DOHH2 (cell line): ENCODE data around the gene CTNS.

Experiments used
- H3F3A ChIP-seq: fragments of 200-600 bp; sonication (generic), shearing (Covaris generic); 2 replicates; pipeline ENCODE4 v1.6.0; 2016; ENCODE audit warnings: antibody characterized with exemption, mild to moderate bottlenecking; ENCODE audit not compliant: control insufficient read depth, insufficient read depth
- H3K27ac ChIP-seq: fragments of 200-600 bp; sonication (generic); 2 replicates; pipeline ENCODE4 v1.5.1; 2014; ENCODE audit warnings: low read depth, mild to moderate bottlenecking, low read length, moderate library complexity
- H3K27me3 ChIP-seq: fragments of 200-600 bp; sonication (generic); 2 replicates; pipeline ENCODE4 v1.6.1; 2014; ENCODE audit warnings: mild to moderate bottlenecking, low read length, mixed read lengths; ENCODE audit not compliant: control insufficient read depth
- H3K36me3 ChIP-seq: fragments of 200-600 bp; sonication (generic); 2 replicates; pipeline ENCODE4 v1.6.1; 2014; ENCODE audit warnings: mild to moderate bottlenecking, low read length, moderate library complexity, mixed read lengths; ENCODE audit not compliant: control insufficient read depth
- H3K4me1 ChIP-seq: fragments of 200-600 bp; sonication (generic); 2 replicates; pipeline ENCODE4 v1.6.1; 2014; ENCODE audit warnings: mild to moderate bottlenecking, low read length, mixed read lengths; ENCODE audit not compliant: control insufficient read depth
- H3K4me2 ChIP-seq: fragments of 200-600 bp; sonication (generic); 2 replicates; pipeline ENCODE4 v1.6.0; 2014; ENCODE audit warnings: mild to moderate bottlenecking, low read length, moderate library complexity
- H3K4me3 ChIP-seq: fragments of 200-600 bp; sonication (generic); 2 replicates; pipeline ENCODE4 v1.5.1; 2014; ENCODE audit warnings: mild to moderate bottlenecking, low read length, mixed read lengths
- H3K79me2 ChIP-seq: fragments of 200-600 bp; sonication (generic); 2 replicates; pipeline ENCODE4 v1.6.1; 2014; ENCODE audit warnings: mild to moderate bottlenecking, low read length, mixed read lengths; ENCODE audit not compliant: control insufficient read depth
- H3K9me2 ChIP-seq: fragments of 200-600 bp; sonication (generic); replicated peaks from 2 replicates; pipeline ENCODE4 v1.6.1; 2014; ENCODE audit warnings: mild to moderate bottlenecking, low read length, mixed read lengths; ENCODE audit not compliant: control insufficient read depth
- H3K9me3 ChIP-seq: fragments of 200-600 bp; sonication (generic); 2 replicates; pipeline ENCODE4 v1.6.1; 2014; ENCODE audit warnings: antibody characterized with exemption, low read length, mixed read lengths; ENCODE audit not compliant: control insufficient read depth, insufficient read depth
- H4K20me1 ChIP-seq: fragments of 200-600 bp; sonication (generic); 2 replicates; pipeline ENCODE4 v1.6.0; 2014; ENCODE audit warnings: low read depth, mild to moderate bottlenecking, antibody characterized with exemption, low read length, moderate library complexity; ENCODE audit not compliant: control insufficient read depth, insufficient read depth
- EZH2phosphoT487 ChIP-seq: fragments of 200-600 bp; sonication (generic); IDR thresholded peaks from 2 replicates; pipeline ENCODE4 v1.6.1; 2017; ENCODE audit warnings: borderline replicate concordance, mild to moderate bottlenecking, antibody characterized with exemption, low read length, moderate library complexity, mixed read lengths
- TF ChIP-seq, protein P1 (sequence below): fragments of 200-600 bp; sonication (generic); IDR thresholded peaks from one replicate; pipeline ENCODE4 v1.5.1; 2014; ENCODE audit warnings: antibody characterized with exemption, mild to moderate bottlenecking, low read depth, low read length; ENCODE audit not compliant: poor library complexity, severe bottlenecking

CTNS gene

DNA sequence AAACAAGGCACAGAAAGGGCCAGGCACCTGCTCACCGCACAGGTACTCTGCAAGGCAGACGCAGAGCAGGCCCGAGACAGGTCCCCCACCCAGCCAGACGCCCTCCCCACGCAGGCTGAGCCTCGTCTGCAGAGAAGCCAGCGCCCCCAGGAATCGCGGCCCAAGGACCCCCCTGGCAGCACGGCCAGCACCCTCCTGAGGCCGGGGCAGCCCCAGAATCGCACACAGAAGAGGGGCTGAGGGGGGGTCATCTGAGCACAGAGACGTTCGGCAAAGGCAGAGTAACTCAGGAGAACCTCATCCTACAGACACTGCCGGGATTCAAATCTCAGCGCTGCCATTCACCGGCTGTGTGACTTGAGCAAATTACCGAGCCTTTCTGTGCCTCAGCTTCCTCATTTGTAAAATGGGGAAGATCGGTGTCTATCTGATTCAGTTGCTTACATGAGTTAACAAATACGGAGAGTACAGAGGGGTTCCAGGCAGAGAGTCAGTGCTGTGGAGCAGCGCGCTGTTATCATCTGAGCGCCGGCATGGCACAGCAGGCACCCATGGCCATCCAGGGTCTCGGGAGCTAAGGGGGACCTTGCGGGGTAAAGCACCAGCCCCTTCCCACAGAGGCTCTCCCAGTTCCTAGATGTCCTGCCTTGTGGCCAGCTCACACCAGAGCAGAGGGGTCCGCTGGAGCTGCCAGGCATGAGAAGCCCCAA, 42.4 kb downstream of the CTNS start:
- no peak overlapping the region for H3K27ac ChIP-seq
- peaks cover 13% of the 10 kb centered on the region for H3K4me1 ChIP-seq
- no peaks in the 10 kb centered on the region; the same call in 1 of the 2 replicates for H4K20me1 ChIP-seq
- no peaks in the 10 kb centered on the region for H3K27me3 ChIP-seq
- no peaks in the 10 kb centered on the region for H3K9me3 ChIP-seq
- H3K36me3 ChIP-seq, result peaks cover 57% of the 10 kb centered on the region
- TF ChIP-seq, protein P1, sequence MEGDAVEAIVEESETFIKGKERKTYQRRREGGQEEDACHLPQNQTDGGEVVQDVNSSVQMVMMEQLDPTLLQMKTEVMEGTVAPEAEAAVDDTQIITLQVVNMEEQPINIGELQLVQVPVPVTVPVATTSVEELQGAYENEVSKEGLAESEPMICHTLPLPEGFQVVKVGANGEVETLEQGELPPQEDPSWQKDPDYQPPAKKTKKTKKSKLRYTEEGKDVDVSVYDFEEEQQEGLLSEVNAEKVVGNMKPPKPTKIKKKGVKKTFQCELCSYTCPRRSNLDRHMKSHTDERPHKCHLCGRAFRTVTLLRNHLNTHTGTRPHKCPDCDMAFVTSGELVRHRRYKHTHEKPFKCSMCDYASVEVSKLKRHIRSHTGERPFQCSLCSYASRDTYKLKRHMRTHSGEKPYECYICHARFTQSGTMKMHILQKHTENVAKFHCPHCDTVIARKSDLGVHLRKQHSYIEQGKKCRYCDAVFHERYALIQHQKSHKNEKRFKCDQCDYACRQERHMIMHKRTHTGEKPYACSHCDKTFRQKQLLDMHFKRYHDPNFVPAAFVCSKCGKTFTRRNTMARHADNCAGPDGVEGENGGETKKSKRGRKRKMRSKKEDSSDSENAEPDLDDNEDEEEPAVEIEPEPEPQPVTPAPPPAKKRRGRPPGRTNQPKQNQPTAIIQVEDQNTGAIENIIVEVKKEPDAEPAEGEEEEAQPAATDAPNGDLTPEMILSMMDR, result no peak
- TF ChIP-seq EZH2phosphoT487, result no peak
- H3K79me2 ChIP-seq, result peaks cover 7% of the 10 kb centered on the region
- no peak overlapping the region for H3K4me3 ChIP-seq
- no peaks in the 10 kb centered on the region for H3K9me2 ChIP-seq
- H3F3A ChIP-seq, result peaks cover 3% of the 10 kb centered on the region; the same call in 1 of the 2 replicates
- no peak overlapping the region for H3K4me2 ChIP-seq

DNA sequence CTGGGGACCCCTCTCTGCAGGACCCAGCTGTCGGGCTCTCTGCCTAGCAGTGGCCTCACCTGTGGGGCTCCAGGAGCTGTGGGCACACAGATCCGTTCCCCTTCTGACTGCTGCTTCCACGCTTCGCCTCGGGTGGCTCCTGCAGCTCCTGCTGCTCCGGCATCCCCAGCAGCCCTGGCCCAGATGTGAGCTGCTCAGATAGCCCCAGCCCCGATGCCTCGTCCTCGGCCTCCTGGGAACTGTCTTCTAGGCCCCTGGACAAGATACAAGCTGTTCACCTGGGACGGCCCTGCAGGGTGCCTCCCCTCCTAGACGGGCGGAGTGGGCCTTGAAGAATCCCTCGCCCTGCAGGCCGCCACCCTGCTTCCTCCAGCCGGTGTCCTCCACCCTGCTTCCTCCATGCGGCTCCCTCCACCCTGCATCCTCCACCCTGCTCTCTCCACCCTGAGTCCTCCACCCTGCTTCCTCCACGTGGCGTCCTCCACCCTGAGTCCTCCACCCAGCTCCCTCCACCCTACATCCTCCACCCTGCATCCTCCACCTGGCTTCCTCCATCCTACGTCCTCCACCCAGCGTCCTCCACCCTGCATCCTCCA, 43.1 kb downstream of the CTNS start:
- Histone ChIP-seq H3K9me2 (no peaks in the 10 kb centered on the region), H3K4me1 (peaks cover 19% of the 10 kb centered on the region), H4K20me1 (no peaks in the 10 kb centered on the region; the same call in 1 of the 2 replicates), H3F3A (peaks cover 9% of the 10 kb centered on the region; the same call in 1 of the 2 replicates), H3K79me2 (peaks cover 7% of the 10 kb centered on the region), H3K36me3 (peaks cover 63% of the 10 kb centered on the region), H3K4me2 (no peak overlapping the region), H3K9me3 (no peaks in the 10 kb centered on the region), H3K27me3 (no peaks in the 10 kb centered on the region), H3K27ac (no peak overlapping the region), H3K4me3 (no peak overlapping the region)
- TF ChIP-seq, protein P1, result no peak
- no peak for TF ChIP-seq EZH2phosphoT487

DNA sequence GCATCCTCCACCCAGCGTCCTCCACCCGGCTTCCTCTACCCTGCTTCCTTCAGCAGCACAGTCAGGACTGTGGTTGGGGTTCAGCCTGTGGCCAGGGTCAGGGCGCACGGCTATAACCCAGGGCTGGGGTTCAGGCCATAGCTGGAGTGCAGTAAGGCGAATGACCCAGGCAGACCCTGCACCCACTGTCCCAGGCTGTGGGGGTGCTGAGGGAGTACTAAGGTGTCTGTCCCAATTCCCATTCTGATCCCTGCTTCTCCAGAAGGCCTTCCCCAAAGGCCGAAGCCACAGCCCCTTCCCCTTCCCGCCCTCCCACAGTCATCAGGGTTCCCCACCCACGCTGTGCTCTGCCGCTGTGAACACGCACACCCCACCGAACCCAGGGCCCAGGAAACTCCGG, 44.5 kb downstream of the CTNS start:
- Histone ChIP-seq H4K20me1 (no peaks in the 10 kb centered on the region; the same call in 1 of the 2 replicates), H3K27ac (no peak overlapping the region), H3K79me2 (peaks cover 7% of the 10 kb centered on the region), H3K9me3 (no peaks in the 10 kb centered on the region), H3K4me1 (peaks cover 27% of the 10 kb centered on the region), H3K36me3 (peaks cover 67% of the 10 kb centered on the region), H3K9me2 (no peaks in the 10 kb centered on the region), H3F3A (peaks cover 15% of the 10 kb centered on the region), H3K4me3 (no peak overlapping the region), H3K27me3 (no peaks in the 10 kb centered on the region), H3K4me2 (no peak overlapping the region)
- no peak for TF ChIP-seq EZH2phosphoT487
- TF ChIP-seq, protein P1, result no peak
